Measurements from ENCODE around the gene ABHD13.
"Not testable (repeated sequence)": the region's sequence is repeated elsewhere in the genome, so short reads cannot be mapped to it uniquely, and the experiment has no call there.

GRCh38 chr13:108267855-108268254, 49.7 kb downstream of the ABHD13 start:
- not testable (repeated sequence) for TF ChIP-seq CTCF, POLR2A (IDR thresholded peaks at IDR 0.05)
